Measurements from ENCODE around the gene THBS3.

- TF ChIP-seq TAF1 (IDR thresholded peaks at IDR 0.05; ENCODE audit: low read depth, low read length) (no peak), SPI1 (IDR thresholded peaks at IDR 0.05; ENCODE audit: low read depth, low read length) (no peak)
These were observed 29.1 kb downstream of the THBS3 start for GRCh38 chr1:155178441-155179111.

All from GM12891 (cell line).